COR-L47 (cell line): ENCODE data around the gene WEE2.
"Not testable (repeated sequence)": the region's sequence is repeated elsewhere in the genome, so short reads cannot be mapped to it uniquely, and the experiment has no call there.

Experiments used
- DNase-seq: peaks from one replicate; lab custom pipeline; 2025; lab: John Stamatoyannopoulos, UW

WEE2 gene

DNA sequence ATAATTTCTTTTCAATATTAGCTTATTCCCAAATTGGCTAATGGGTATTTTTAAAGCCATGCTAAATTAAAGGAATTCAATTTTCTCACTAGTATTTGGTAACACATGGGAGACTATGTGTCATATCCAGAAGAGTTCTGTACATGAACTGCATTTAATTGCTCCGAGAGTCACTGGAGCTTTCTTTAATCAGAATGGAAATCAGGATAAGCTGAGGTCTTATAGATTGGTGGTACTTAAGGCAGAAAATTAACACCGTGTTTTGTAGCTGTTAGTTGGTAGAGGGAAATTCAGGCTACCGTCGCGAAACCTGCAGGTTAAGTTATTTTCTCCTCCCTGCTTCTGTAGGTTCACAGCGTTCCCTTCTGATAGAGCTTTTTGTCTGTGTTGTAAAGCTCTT, at the start of gene WEE2:
Gene WEE2, plus strand, starts transcription at position 3 of the 400 bp plus-strand sequence. CDS start 406 bp downstream, outside the sequence.
- DNase-seq = peak; percentile 35

DNA sequence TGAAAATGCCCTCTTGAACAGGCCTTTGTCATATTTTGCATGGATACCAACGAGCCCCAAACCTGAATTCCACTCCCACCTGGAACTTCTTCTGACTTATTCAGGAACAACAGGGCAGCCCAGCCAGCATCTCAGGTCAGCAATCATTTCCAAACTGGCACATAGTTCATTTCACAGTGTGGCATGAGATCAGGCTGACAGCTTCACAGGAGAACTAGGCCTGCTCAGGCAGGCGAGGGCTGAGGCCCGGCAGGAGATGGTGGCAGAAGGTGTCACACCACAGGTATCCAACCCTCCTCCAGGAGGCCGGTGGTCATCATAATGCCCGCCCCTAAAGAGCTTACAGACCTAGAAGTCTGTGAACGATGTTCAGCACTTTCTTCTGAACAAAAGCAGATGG, 48.7 kb upstream of the WEE2 start:
- DNase-seq = no peak

DNA sequence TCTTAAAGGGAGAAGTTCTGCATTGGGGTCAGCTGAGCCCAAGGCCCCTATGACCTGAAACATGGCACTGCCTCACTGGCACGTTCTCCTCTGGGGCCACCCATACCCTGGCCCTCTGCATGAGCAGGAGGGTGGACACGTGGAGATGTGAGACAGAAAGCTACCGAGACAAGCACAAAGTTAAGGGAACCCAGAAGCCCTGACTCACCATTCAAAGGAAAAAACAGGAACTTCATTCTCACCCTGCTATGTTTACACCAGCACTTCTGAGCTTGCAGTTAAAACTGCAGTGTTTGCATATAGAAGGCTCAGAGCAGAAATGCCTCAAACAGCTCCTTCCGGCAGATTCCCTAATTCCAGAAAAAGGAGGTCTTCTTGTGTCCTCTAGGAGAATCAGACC, 47.9 kb upstream of the WEE2 start:
- no peak for DNase-seq

DNA sequence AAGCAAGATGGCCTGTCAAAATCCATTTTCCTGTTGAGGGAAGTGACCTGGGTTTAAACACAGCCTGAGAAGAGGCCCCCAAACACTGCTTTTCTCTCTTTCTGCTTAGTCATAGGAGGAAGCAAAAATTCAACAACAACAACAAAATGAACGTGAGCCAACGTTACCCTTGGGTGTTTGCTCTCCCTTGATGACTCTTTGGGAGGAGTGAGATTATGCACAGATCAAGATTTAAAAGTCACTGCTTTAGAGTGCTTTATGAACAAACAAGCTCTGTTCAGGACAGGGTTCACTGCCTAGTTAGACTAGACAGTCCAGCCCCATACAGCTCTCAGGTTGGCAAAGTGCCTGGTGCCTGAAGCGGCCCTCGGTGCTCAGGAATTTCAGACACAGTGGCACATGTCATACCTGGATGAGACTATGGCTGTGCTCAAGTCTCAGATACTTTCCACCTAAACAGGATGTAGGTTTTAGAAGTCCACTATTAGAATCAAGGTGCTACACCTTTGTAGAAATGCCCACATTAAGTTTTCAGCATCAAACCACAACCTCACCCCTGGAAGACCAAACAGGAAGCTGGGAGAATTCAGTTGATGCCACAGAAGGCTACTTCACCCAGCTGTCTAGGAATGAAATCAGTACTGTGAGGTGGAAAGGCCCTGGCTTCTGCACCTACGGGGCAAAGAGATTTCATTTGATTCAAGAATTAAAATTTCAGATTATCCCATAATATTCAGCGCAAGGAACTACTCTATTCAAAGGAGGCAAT, 44.9 kb upstream of the WEE2 start:
- DNase-seq = no peak

DNA sequence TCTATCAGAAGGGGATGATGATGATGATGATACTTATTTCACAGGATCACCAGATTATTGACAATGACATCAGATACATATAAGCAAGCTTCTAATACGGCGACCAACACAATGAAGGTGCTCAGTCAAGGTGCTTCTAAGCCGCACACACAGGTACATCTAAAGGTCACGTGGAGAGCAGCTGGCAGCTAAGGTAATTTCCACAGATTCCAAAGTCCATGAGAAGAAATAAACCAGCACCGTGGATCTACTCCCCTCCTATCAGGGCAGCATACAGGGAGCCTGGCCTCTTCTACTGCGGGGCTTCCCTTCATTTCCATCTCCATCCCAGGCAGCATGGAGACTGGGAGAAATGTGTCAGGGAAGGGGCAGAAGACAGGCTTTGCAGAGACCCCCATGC, 43.7 kb upstream of the WEE2 start:
- no peak for DNase-seq

DNA sequence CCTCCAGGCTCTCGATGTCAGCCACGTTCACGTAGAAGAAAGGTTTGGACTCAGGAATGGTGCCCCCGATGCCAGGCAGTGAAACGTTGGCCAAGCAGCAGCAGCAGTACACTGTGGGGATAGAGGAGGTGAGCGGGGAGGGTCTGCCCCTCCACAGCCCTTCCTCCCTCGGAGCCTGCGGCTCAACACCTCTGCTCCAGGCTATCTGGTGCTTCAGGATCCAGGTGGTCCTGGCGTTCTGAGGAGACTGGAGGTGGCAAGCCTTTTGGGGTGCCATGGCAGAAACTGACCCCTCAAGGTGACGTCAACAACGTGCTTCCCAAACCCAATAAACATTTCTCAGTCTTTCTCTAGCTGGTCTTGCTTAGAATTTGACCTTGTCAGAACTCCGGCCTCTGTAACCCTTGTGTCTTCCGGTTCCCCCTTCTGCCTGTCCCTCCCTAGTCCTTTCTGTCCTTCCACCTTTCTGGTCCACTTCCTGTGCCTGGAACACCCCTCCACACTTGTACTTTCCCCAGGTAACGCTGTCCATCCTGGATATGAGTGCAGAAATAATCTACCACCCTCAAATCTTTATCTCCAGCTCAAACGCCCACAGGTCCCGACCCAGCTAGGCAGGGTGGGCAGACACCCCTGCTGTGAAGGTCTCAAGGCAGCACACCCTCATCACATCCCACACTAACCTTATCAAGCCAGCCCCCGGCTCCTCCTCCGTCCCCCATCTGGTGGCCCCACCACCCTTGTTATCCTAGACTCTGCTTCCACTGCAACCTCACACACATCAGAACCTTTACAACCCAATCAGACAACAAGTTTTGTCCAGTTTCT, 42.7 kb upstream of the WEE2 start:
- DNase-seq = no peak

DNA sequence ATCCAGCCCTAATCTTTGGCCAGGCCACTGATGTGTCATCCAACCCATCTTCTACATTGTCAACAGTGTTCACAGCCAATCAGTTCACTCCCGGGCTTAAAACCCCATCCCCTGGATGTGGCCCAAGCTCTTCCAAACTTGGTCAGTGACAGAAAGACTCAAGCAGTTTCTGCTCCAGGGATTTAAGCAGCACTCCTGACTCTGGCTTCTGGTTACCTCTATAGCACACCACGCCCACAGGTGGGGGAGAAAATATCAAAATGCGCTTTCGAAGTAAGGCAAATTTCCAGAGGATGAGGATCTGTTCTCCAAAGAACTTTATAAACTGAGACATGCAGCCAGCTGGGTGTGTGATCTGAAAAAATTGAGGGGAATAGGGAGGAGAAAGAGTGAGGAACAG, 42.1 kb upstream of the WEE2 start:
- no peak for DNase-seq

DNA sequence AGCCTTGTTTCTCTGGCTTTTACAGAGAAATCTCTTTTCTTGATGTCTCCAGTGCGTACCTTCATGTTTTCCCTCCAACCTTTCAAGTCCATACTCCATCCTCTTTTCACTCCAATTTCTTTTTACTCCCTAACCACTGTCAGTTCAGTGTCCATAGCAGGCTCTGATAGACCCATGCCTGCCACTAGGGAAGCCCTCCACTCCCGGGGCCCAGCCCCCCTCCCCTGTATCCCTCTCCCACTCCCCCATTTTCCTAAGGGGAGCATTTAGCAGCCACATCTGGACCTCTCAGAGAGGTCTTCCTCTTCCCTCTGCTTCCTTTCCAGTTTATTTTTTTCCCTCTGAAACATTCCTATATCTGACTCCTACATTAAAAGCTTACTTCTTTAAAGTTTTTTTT, 39.3 kb upstream of the WEE2 start:
- no peak for DNase-seq

DNA sequence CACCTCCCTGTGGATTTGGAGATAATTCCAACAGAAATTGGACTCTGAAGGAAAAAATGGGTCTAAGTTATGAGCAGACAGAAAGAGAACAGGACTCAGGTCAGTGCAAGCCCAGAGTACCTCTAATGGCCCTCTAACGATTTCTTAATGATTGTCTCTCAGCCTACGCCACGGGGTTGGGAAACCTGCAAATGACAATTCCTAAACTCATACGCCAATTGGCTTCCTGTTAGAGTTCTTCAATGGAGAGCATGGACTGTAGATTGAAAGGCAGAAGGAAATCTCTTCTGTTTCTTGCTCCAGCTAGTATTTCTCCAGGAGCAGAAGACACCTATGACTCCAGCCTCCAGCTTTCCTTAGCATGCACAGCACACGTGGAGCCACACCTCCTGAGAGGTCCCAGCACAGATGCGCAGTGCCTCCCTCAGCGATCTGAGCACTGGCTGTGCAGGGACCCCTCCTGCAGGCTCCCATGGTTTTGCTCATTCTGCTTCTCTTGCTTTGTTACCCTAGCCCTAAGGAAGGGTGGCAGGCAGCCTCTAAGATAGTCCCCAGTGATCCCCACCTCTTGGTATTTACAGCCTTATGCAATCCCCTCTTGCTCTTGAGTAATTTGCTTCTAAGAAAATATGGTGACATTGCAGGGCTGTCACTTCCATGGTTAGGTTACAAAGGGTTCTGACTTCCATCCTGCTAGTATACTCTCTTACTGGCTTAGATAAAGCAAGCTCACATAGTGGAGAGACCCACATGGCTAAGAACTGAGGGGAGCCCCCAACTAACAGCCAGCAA, 36.3 kb upstream of the WEE2 start:
- DNase-seq = no peak

DNA sequence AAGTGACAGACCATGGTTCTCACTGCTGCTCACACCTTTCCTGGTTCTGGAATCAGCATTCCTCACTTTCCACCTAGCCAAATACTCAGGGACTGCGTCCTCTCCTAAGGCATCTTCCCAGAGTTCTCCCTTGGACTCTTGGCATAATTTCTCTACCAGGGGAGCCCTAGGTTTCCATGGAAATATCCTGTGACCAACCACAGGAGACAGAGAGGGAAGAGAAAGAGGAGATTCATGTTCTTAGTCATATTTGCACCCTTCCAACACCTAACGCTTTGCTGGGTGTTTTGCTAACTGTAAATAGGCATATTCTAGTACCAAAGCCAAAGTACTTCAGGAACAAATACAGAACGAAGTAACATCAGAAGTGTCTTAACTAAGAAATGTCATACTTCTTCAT, 34.8 kb upstream of the WEE2 start:
- DNase-seq = no peak

DNA sequence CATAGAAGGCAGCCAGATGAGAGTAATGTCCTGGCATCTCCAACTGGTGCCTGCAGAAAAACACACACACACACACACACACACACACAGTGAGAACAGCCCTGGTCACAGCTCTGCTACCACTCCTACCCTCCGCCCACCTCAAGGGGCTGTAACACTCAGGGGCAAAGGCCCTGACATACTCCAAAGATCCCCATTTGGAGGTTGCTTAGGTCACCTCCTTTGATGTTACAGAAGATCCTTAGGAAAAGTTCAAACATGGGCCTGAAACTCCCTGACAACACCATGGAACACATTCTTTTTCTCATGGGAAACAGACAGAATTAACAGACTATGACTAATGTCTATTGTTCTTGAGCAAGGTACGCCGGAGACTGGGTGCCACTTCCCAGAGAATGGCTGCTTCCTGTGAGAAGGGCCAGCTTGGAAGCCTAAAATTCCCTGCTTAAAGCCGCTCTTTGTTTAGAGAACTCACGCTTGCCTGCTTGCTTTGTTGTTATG, 33.9 kb upstream of the WEE2 start:
- DNase-seq = no peak

DNA sequence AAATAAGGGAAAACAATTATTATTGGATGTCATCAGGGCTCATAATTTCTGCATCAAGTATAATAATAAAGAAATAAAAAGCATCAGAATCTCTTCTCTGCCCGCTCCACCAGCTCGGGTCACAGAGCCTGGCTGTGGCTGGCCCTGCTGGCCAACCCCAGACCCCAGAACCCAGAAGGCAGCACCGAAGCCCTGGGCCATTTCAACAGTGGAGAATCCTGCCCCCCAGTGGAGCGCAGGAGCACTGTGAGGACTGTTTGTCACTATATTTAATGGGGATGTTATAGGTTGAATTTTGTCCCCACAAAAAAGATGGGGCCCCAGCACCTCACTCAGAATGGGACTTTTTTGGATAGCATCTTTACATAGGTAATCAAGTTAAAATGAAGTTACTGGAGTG, 33.5 kb upstream of the WEE2 start:
- no peak for DNase-seq

DNA sequence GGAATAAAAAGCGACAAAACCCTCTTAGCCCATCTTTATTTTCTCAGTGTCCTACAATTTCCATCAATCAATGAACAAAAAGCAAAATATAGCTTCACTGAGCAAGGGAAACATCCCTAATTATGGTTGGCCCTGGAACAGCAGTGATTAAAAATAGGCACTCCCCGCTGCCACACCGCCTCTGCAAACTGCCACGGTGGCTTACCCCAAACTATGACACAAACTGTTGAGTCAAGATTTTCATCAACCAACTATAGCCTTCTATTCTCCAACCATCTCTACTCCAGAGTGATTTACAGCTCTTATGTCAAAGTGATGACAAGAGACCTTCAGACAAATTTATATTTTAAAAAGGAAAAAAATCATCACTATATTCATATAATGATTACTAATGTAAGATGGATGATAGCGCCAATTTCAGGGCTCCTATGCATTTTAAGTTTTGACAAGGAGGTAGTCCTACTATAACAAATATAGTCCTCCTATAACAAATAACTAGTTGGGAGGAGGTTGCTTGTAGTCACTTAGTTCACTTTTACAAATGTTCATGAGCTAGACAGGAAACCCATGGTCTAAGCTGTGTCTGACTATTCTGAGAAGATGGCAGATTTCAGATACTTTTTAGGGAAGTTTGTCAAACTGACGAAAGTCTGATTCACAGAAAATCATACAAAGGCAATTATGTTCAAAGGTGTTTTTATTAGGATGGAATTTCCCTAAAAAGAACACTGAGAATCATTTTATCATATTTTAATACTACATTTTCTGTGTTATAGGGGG, 32.5 kb upstream of the WEE2 start:
- no peak for DNase-seq

DNA sequence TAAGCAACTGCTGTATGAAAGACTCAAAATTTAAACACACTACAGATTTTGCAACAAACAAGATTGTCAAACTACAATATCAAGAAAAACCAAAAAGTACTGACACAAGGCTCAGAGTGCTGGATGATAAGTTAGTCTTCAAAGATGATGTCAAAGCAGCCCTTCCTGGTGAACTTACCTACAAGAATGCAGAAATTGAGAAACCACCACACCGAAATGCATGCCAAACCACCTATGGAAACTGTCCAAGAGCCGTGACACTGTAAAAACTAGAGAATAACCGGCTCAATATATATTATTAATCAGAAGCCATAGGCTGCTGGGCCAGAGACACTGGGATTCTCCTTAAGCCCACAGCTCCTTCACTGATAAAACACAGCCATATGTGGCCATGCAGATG, 31.5 kb upstream of the WEE2 start:
- DNase-seq = no peak

DNA sequence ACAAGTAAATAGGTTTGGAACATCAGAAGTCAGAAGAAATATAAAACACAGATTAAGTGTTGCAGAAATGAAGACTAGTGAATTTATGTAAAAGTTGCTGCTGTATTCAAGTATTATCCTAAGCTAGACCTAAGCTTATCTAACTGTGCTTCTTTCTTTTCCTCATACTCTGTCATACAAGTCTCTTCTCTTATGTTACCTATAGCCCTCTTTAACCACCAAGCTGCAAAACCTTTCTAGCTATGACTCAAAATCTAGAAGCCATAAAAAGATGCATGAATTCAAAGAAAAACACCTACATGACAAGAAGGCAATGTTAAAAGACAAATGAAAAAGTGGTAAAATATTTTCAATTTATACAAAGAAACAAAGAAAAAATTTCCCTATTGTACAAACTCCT, 29.1 kb upstream of the WEE2 start:
- DNase-seq = no peak

DNA sequence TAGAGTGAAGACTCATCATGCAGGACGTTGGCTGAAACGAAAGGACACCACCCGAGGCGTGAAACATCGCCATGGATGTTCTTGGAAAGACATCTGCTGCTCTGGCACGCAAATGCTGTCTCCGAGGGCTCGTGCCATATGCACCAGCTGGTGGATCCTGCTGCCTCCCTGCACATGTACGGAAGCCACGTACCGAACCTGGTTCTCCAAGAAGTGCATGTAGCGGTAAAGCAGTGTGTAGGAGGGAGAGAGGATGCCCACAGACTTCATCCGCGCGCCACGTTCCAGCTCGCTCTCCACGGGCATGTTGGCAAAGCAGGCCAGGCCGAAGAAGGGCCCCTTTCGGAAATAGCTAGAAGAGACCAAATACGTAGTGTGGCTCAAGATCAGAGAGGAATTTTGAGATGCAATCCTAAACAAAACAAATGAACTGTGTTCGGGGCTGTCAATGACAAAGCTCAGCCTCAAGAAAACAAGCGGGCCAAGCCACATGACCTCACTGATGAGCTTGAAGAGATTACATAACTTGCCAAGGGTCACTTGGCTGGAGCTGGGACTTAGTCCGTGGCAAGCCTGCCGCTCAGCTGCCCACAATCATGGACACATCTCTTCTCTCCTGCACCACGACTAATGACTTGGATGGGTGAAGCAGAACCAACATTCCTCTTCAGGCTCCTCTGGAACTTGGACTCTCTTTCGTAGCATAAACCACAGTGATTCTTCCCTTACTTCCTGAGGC, 22.7 kb upstream of the WEE2 start:
- DNase-seq = no peak

DNA sequence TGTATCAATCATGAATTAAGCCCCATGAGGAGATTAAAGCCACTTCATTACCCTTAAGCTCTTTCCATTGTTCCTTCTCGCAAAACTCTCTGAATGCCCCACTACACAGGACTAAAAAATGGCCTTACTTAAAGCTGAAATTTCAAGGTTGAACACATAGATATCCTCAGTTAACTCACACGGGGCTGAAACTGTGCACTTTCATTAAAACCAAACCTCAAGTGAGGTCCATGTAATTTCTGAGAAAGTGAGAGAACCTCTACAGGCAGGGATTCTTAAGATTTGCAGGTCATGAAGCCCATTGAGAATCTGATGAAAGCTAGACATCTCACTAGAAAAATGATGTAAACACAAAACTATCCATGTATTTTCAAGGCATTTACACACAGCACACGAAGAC, 22.1 kb upstream of the WEE2 start:
- no peak for DNase-seq

DNA sequence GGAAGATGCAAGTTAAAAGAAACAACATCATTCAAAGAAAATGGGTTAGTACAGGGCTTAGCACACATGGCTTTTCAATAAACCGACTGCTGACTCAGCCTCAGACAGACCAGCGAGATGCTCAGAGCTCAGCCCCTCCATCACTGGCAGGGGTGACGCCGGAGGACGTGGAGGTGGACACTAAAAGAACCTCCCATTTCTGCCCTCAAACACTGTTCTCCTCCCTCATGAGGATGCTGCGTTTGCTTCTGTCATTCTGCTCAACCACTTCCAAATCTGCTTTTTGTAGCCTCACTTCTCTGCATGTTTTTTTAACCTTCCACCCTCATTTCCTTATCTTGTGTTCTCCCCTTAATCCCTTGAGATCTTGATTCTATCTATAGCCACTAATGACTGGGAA, 21.5 kb upstream of the WEE2 start:
- DNase-seq = no peak

DNA sequence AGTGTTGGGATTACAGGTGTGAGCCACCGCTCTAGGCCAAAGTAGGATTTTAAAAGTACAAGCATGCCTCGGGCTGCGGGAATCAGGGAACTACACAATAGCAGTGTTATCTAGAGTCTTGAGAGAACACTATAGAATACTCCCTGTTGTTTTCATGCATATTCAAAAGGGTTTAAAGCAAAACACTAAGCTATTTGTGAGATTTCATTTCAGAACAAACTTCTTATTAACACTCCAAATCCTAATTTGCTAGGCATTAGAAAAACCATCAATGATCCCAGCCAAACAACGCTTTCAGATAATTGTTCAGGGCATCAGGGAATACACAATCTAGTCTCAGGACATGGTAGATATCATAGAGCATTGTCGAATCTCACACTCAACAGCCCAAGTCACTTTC, 20.1 kb upstream of the WEE2 start:
- no peak for DNase-seq

DNA sequence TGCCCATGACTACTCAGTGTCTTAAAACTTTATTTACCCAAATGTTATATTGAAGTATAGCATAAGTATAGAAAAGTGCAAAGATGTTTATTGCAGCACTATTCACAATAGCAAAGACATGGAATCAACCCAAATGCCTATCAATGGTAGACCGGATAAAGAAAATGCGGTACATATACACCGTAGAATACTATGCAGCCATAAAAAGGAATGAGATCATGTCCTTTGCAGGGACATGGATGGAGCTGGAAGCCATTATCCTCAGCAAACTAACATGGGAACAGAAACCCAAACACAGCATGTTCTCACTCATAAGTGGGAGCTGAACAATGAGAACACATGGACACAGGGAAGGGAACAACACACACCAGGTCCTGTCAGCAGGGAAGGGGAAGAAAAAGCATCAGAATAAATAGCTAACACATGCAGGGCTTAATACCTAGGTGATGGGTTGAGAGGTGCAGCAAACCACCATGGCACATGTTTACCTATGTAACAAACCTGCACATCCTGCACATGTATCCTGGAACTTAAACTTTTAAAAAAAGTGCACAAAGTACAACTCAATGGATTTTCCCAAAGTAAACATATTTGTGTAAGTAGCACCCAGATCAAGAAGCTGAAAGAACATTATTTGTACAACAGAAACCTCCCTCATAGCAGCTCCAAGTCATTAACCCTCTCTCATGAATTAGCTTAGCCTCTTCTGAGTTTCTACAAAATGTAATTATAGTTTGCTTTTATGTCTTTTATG, 18.9 kb upstream of the WEE2 start:
- not testable (repeated sequence) for DNase-seq
